ENCODE measurements around the gene PDGFRB. TPM values are rescaled to one million over a fixed set of nuclear protein-coding genes. Genes with fewer than 3 reads are reported as not detected.

PDGFRB gene
- total RNA-seq, 1 donor from 2014 or later: 2.9 TPM

GRCh38 chr5:150118561-150119229 is 37.0 kb downstream of the PDGFRB start:
- DNase-seq: no peak
- Mint-ChIP-seq H3K4me3 (ENCODE audit: unreplicated experiment) (no peak overlapping the region), H3K4me1 (ENCODE audit: low read depth, unreplicated experiment) (no peaks in the 10 kb centered on the region), H3K9me3 (ENCODE audit: unreplicated experiment) (peaks cover 1% of the 10 kb centered on the region), H3K27me3 (ENCODE audit: unreplicated experiment) (peaks cover 8% of the 10 kb centered on the region), H3K27ac (ENCODE audit: unreplicated experiment) (no peak overlapping the region), H3K36me3 (ENCODE audit: unreplicated experiment) (no peaks in the 10 kb centered on the region)
- TF ChIP-seq CTCF (IDR thresholded peaks at IDR 0.05; ENCODE audit: partially characterized antibody, unreplicated experiment): no peak

- Mint-ChIP-seq H3K4me1 (ENCODE audit: low read depth, unreplicated experiment) (no peaks in the 10 kb centered on the region), H3K36me3 (ENCODE audit: unreplicated experiment) (no peaks in the 10 kb centered on the region), H3K9me3 (ENCODE audit: unreplicated experiment) (peaks cover 1% of the 10 kb centered on the region), H3K27ac (ENCODE audit: unreplicated experiment) (no peak overlapping the region), H3K4me3 (ENCODE audit: unreplicated experiment) (no peak overlapping the region), H3K27me3 (ENCODE audit: unreplicated experiment) (peaks cover 5% of the 10 kb centered on the region)
- DNase-seq: no peak
- TF ChIP-seq CTCF (IDR thresholded peaks at IDR 0.05; ENCODE audit: partially characterized antibody, unreplicated experiment): no peak
Observed at GRCh38 chr5:150117945-150118560, 37.6 kb downstream of the PDGFRB start.

- Mint-ChIP-seq H3K9me3 (ENCODE audit: unreplicated experiment) (peaks cover 1% of the 10 kb centered on the region), H3K27ac (ENCODE audit: unreplicated experiment) (no peak overlapping the region), H3K36me3 (ENCODE audit: unreplicated experiment) (no peaks in the 10 kb centered on the region), H3K4me1 (ENCODE audit: low read depth, unreplicated experiment) (no peaks in the 10 kb centered on the region), H3K27me3 (ENCODE audit: unreplicated experiment) (peaks cover 6% of the 10 kb centered on the region), H3K4me3 (ENCODE audit: unreplicated experiment) (no peak overlapping the region)
- DNase-seq: no peak
- no peak for TF ChIP-seq CTCF (IDR thresholded peaks at IDR 0.05; ENCODE audit: partially characterized antibody, unreplicated experiment)
Observed at GRCh38 chr5:150116667-150117400, 38.8 kb downstream of the PDGFRB start.

- TF ChIP-seq CTCF (IDR thresholded peaks at IDR 0.05; ENCODE audit: partially characterized antibody, unreplicated experiment): no peak
Observed at GRCh38 chr5:150114773-150115408, 40.8 kb downstream of the PDGFRB start.

More at GRCh38 chr5:150114773-150115408, 40.8 kb downstream of the PDGFRB start:
- Mint-ChIP-seq H3K27me3 (ENCODE audit: unreplicated experiment) (peaks cover 4% of the 10 kb centered on the region), H3K4me3 (ENCODE audit: unreplicated experiment) (no peak overlapping the region), H3K4me1 (ENCODE audit: low read depth, unreplicated experiment) (no peaks in the 10 kb centered on the region), H3K9me3 (ENCODE audit: unreplicated experiment) (peaks cover 1% of the 10 kb centered on the region), H3K36me3 (ENCODE audit: unreplicated experiment) (no peaks in the 10 kb centered on the region), H3K27ac (ENCODE audit: unreplicated experiment) (no peak overlapping the region)
- no peak for DNase-seq

Measured in glutamatergic neuron (in vitro differentiated cells).